ENCODE data around the gene SPPL2B. TPM values are rescaled to one million over a fixed set of nuclear protein-coding genes. Genes with fewer than 3 reads are reported as not detected.

The SPPL2B gene
- total RNA-seq, 1 experiment from 2014 or later, result 26.1 TPM

Other genes with a start within 250 kb of the SPPL2B start
- 26.5 and 33.9 TPM in 2 replicates for gene MOB3A, start 232.4 kb upstream of the SPPL2B start, total RNA-seq (2014; rRNA removed)
- gene IZUMO4, start 231.8 kb upstream of the SPPL2B start, total RNA-seq (2014; rRNA removed), result 0.83 and 1.2 TPM in 2 replicates
- gene AP3D1, start 177.1 kb upstream of the SPPL2B start, total RNA-seq (2014; rRNA removed), result 112 and 125 TPM in 2 replicates
- gene DOT1L, start 164.8 kb upstream of the SPPL2B start, total RNA-seq (2014; rRNA removed), result 7.4 and 7.5 TPM in 2 replicates
- 92.4 and 100 TPM in 2 replicates for gene PLEKHJ1, start 92.4 kb upstream of the SPPL2B start, total RNA-seq (2014; rRNA removed)
- gene SF3A2, start 91.9 kb upstream of the SPPL2B start, total RNA-seq (2014; rRNA removed), result 31.7 and 41.6 TPM in 2 replicates
- gene AMH, start 79.4 kb upstream of the SPPL2B start, total RNA-seq (2014; rRNA removed), result 13.8 and 14.1 TPM in 2 replicates
- gene JSRP1, start 72.3 kb upstream of the SPPL2B start, total RNA-seq (2014; rRNA removed), result 219 TPM in 2 replicates
- 0.19 and 0.63 TPM in 2 replicates for gene PEAK3, start 46.5 kb upstream of the SPPL2B start, total RNA-seq (2014; rRNA removed)
- not detected in 2 replicates for gene LINGO3, start 20.5 kb upstream of the SPPL2B start, total RNA-seq (2014; rRNA removed)
- 195 and 198 TPM in 2 replicates for gene LSM7, start 98 bp upstream of the SPPL2B start, total RNA-seq (2014; rRNA removed)
- not detected in 2 replicates for gene TMPRSS9, start 31.6 kb downstream of the SPPL2B start, total RNA-seq (2014; rRNA removed)
- gene TIMM13, start 98.9 kb downstream of the SPPL2B start, total RNA-seq (2014; rRNA removed), result 47.1 and 52.9 TPM in 2 replicates
- 261 TPM in 2 replicates for gene LMNB2, start 128.3 kb downstream of the SPPL2B start, total RNA-seq (2014; rRNA removed)
- 42.6 and 49.8 TPM in 2 replicates for gene GADD45B, start 147.4 kb downstream of the SPPL2B start, total RNA-seq (2014; rRNA removed)

Data from LHCN-M2 (cell line).